Keratinocyte (primary cell): ENCODE measurements around the gene HNF1B. TPM values are rescaled to one million over a fixed set of nuclear protein-coding genes. Genes with fewer than 3 reads are reported as not detected.

Source experiments
- DNase-seq: peaks from one replicate; pipeline ENCODE4 v3.0.0-alpha.2; 2011; ENCODE audit warnings: low read depth, missing footprints, low spot score
- FAIRE-seq: peaks from 2 replicates; lab custom pipeline; 2011; peaks lifted over from hg19 to GRCh38; lab: Jason Lieb, UNC
- H2AFZ ChIP-seq: 2 replicates; pipeline ENCODE4 v1.6.0; 2012; ENCODE audit warnings: low read length, control low read depth, inconsistent platforms; ENCODE audit not compliant: control insufficient read depth
- H3K27ac ChIP-seq: 2 replicates; pipeline ENCODE4 v1.5.1; 2011; ENCODE audit warnings: low read length; ENCODE audit not compliant: control insufficient read depth, insufficient read depth
- H3K27me3 ChIP-seq: 3 replicates; pipeline ENCODE4 v1.6.0; 2011; ENCODE audit warnings: low read length; ENCODE audit not compliant: control insufficient read depth, insufficient read depth; ENCODE audit errors: extremely low read depth
- H3K36me3 ChIP-seq, 2 experiments: 2 replicates in 1 of 2; 3 replicates in 1 of 2; pipeline ENCODE4 v1.5.1; 2011; ENCODE audit warnings: low read length in 2 of 2, mild to moderate bottlenecking in 1 of 2; ENCODE audit not compliant: control insufficient read depth in 2 of 2, insufficient read depth in 2 of 2; ENCODE audit errors: extremely low read depth in 1 of 2
- H3K4me1 ChIP-seq: 3 replicates; pipeline ENCODE4 v1.5.1; 2011; ENCODE audit warnings: low read length; ENCODE audit not compliant: control insufficient read depth, insufficient read depth; ENCODE audit errors: extremely low read depth
- H3K4me2 ChIP-seq: 3 replicates; pipeline ENCODE4 v1.6.0; 2011; ENCODE audit warnings: low read depth, low read length; ENCODE audit not compliant: control insufficient read depth, insufficient read depth; ENCODE audit errors: extremely low read depth
- H3K4me3 ChIP-seq, 3 experiments: fragments of 200-600 bp in 1 of 3; sonication (generic) in 1 of 3; 2 replicates in 2 of 3; 3 replicates in 1 of 3; pipeline ENCODE4 v1.5.1; 2011 to 2016; ENCODE audit warnings: low read length in 3 of 3, mild to moderate bottlenecking in 3 of 3, control low read depth in 2 of 3, inconsistent platforms in 1 of 3, low read depth in 1 of 3, mixed read lengths in 1 of 3, mixed run types in 1 of 3, moderate library complexity in 1 of 3; ENCODE audit not compliant: control insufficient read depth in 2 of 3, insufficient read depth in 2 of 3; ENCODE audit errors: extremely low read depth in 1 of 3
- H3K79me2 ChIP-seq: 2 replicates; pipeline ENCODE4 v1.6.0; 2012; ENCODE audit warnings: low read length; ENCODE audit not compliant: control insufficient read depth, insufficient read depth
- H3K9ac ChIP-seq: 3 replicates; pipeline ENCODE4 v1.6.0; 2011; ENCODE audit warnings: low read length; ENCODE audit not compliant: control insufficient read depth, insufficient read depth; ENCODE audit errors: extremely low read depth
- H3K9me1 ChIP-seq: 3 replicates; pipeline ENCODE4 v1.6.0; 2011; ENCODE audit warnings: low read length; ENCODE audit not compliant: control insufficient read depth, insufficient read depth; ENCODE audit errors: extremely low read depth
- H3K9me3 ChIP-seq: 2 replicates; pipeline ENCODE4 v1.5.1; 2012; ENCODE audit warnings: low read depth, low read length; ENCODE audit not compliant: control insufficient read depth
- H4K20me1 ChIP-seq: 3 replicates; pipeline ENCODE4 v1.6.0; 2011; ENCODE audit warnings: low read length; ENCODE audit not compliant: control insufficient read depth, insufficient read depth; ENCODE audit errors: extremely low read depth
- CTCF ChIP-seq, 3 experiments: IDR thresholded peaks in 1 of 3; conservative IDR thresholded peaks in 1 of 3; optimal IDR thresholded peaks in 1 of 3; 2 replicates in 2 of 3; 3 replicates in 1 of 3; pipeline versions ENCODE3 to v1.5.1; 2011; ENCODE audit warnings: low read length in 3 of 3, mild to moderate bottlenecking in 3 of 3, moderate library complexity in 2 of 3, control low read depth in 1 of 3, inconsistent platforms in 1 of 3; ENCODE audit not compliant: insufficient read depth in 2 of 3; ENCODE audit errors: extremely low read depth in 1 of 3
- EZH2 ChIP-seq: IDR thresholded peaks from one replicate; pipeline ENCODE4 v1.6.1; 2012; ENCODE audit warnings: inconsistent platforms, mild to moderate bottlenecking, low read length, moderate library complexity
- dilution Hi-C: fragments of 300-500 bp; cut with MboI; formaldehyde crosslinking; loops from one replicate; pipeline ENCODE4 v1.7.0; 2020; ENCODE audit warnings: low sequenced_read_pairs; ENCODE audit not compliant: extremely low pct_ligation_motif_present
- polyA plus RNA-seq, 5 experiments: library from polyadenylated mRNA; depleted of rRNA in 3 of 5; stranded (reverse) in 3 of 5; stranded (forward) in 1 of 5; unstranded in 1 of 5; fragments of >200 nt; gene quantifications; 1 replicate in 1 of 5; 2 replicates in 3 of 5; 3 replicates in 1 of 5; pipeline versions ENCODE4 v1.2.1 to v1.2.3, GENCODE V29; 2011 to 2012; ENCODE audit warnings: missing spikeins in 2 of 5, low read depth in 1 of 5, low replicate concordance in 1 of 5

The HNF1B gene
- polyA plus RNA-seq, 1 donor (not counting 4 experiments of a cell fraction or from before 2014, with no cell fraction given) = not detected

GRCh38 chr17:37774504-37774903 is 29.6 kb upstream of the HNF1B start:
- Histone ChIP-seq H3K4me2 (no peak overlapping the region), H3K27ac (no peak overlapping the region), H3K27me3 (no peaks in the 10 kb centered on the region), H3K9ac (no peak overlapping the region), H3K9me3 (no peaks in the 10 kb centered on the region), H3K4me3 (no peak overlapping the region), H2AFZ (no peak overlapping the region), H3K36me3 (no peaks in the 10 kb centered on the region), H4K20me1 (no peaks in the 10 kb centered on the region), H3K79me2 (no peaks in the 10 kb centered on the region), H3K9me1 (no peaks in the 10 kb centered on the region), H3K4me1 (no peaks in the 10 kb centered on the region)
- FAIRE-seq (no peak), DNase-seq (no peak)
- dilution Hi-C loops = no loop called here
- TF ChIP-seq CTCF (optimal IDR thresholded peaks at IDR 0.05 in 1 of 3, IDR thresholded peaks at IDR 0.05 in 1 of 3, conservative IDR thresholded peaks at IDR 0.05 in 1 of 3; ENCODE audit: extremely low read depth in 1 of 3, insufficient read depth in 2 of 3, low read length in 3 of 3) (no peak), EZH2 (no peak)

GRCh38 chr17:37772982-37773381 is 28.1 kb upstream of the HNF1B start:
- Histone ChIP-seq H3K36me3 (no peaks in the 10 kb centered on the region), H4K20me1 (no peaks in the 10 kb centered on the region), H3K27me3 (no peaks in the 10 kb centered on the region), H3K4me1 (no peaks in the 10 kb centered on the region), H2AFZ (no peak overlapping the region), H3K4me2 (no peak overlapping the region), H3K9me1 (no peaks in the 10 kb centered on the region), H3K9ac (no peak overlapping the region), H3K4me3 (no peak overlapping the region), H3K79me2 (no peaks in the 10 kb centered on the region), H3K27ac (no peak overlapping the region), H3K9me3 (no peaks in the 10 kb centered on the region)
- FAIRE-seq = no peak
- TF ChIP-seq EZH2 (no peak), CTCF (optimal IDR thresholded peaks at IDR 0.05 in 1 of 3, IDR thresholded peaks at IDR 0.05 in 1 of 3, conservative IDR thresholded peaks at IDR 0.05 in 1 of 3; ENCODE audit: extremely low read depth in 1 of 3, insufficient read depth in 2 of 3, low read length in 3 of 3) (no peak)
- dilution Hi-C loops = no loop called here
- no peak for DNase-seq
